Retina (tissue), 1 donor: Measurements from ENCODE around the gene L1CAM.

Source experiments
- DNase-seq: peaks from one replicate; pipeline ENCODE4 v3.0.0-alpha.2; 2016

Gene L1CAM

GRCh38 chrX:153922932-153923857, 37.2 kb upstream of the L1CAM start:
- DNase-seq, result peak; percentile 47

GRCh38 chrX:153921511-153922446, 35.8 kb upstream of the L1CAM start:
- DNase-seq, result peak; percentile 60

- peak; percentile 42 for DNase-seq
These were observed 35.1 kb upstream of the L1CAM start for GRCh38 chrX:153921070-153921469.

- DNase-seq, result no peak
These were observed 34.6 kb upstream of the L1CAM start for GRCh38 chrX:153920546-153920945.

GRCh38 chrX:153919281-153919680, 33.3 kb upstream of the L1CAM start:
- DNase-seq, result no peak

GRCh38 chrX:153917869-153918268, 31.9 kb upstream of the L1CAM start:
- no peak for DNase-seq

- DNase-seq, result no peak
These were observed 27.7 kb upstream of the L1CAM start for GRCh38 chrX:153913701-153914100.

GRCh38 chrX:153913211-153913610, 27.2 kb upstream of the L1CAM start:
- DNase-seq, result no peak

GRCh38 chrX:153911798-153912197, 25.8 kb upstream of the L1CAM start:
- no peak for DNase-seq

GRCh38 chrX:153910446-153910845, 24.5 kb upstream of the L1CAM start:
- no peak for DNase-seq

- no peak for DNase-seq
These were observed 24.0 kb upstream of the L1CAM start for GRCh38 chrX:153909980-153910360.

- DNase-seq, result peak; percentile 44
These were observed 23.3 kb upstream of the L1CAM start for GRCh38 chrX:153909024-153909979.

- DNase-seq, result no peak
These were observed 22.4 kb upstream of the L1CAM start for GRCh38 chrX:153908219-153908860.

GRCh38 chrX:153907456-153907855, 21.5 kb upstream of the L1CAM start:
- no peak for DNase-seq

- no peak for DNase-seq
These were observed 20.3 kb upstream of the L1CAM start for GRCh38 chrX:153906126-153906917.

GRCh38 chrX:153905481-153906095, 19.6 kb upstream of the L1CAM start:
- DNase-seq, result no peak

- no peak for DNase-seq
These were observed 18.3 kb upstream of the L1CAM start, which contains the start of gene AVPR2 for GRCh38 chrX:153903991-153904957. TSS of gene AVPR2 (plus strand) at chrX:153904673. CDS start at chrX:153905146, 473 bp downstream.

- no peak for DNase-seq
These were observed 17.4 kb upstream of the L1CAM start for GRCh38 chrX:153903238-153903980.
